ENCODE results near the gene DRC3. TPM values are rescaled to one million over a fixed set of nuclear protein-coding genes. Genes with fewer than 3 reads are reported as not detected.

The DRC3 gene
- total RNA-seq, 2 experiments from 2014 or later = not detected

GRCh38 chr17:18044609-18045008 is 71.9 kb downstream of the DRC3 start:
- CTCF ChIA-PET = interaction anchor here (1.2 kb wide), 1 partner anchor 15 kb away, joined by 3 read pairs; no protein-coding TSS in a partner anchor

GRCh38 chr17:18045691-18046350 is 73.2 kb downstream of the DRC3 start:
- peaks cover 22% of the 10 kb centered on the region for H3K4me1 Mint-ChIP-seq
- CTCF ChIA-PET = interaction anchor here (0.7 to 1.2 kb wide), 3 partner anchors 13 to 58 kb away, joined by 3 read pairs; no protein-coding TSS in a partner anchor
- ATAC-seq (no peak), DNase-seq (no peak)
- H3K27me3 Mint-ChIP-seq = no peaks in the 10 kb centered on the region
- no peak overlapping the region for H3K27ac Mint-ChIP-seq
- H3K36me3 Mint-ChIP-seq = peaks cover 7% of the 10 kb centered on the region
- H3K4me3 Mint-ChIP-seq = no peak overlapping the region
- no peaks in the 10 kb centered on the region for H3K9me3 Mint-ChIP-seq (ENCODE audit: low read depth)

More at GRCh38 chr17:18044609-18045008, 71.9 kb downstream of the DRC3 start:
- peaks cover 7% of the 10 kb centered on the region for H3K36me3 Mint-ChIP-seq
- H3K4me1 Mint-ChIP-seq = peaks cover 31% of the 10 kb centered on the region
- DNase-seq (no peak), ATAC-seq (no peak)
- H3K27me3 Mint-ChIP-seq = no peaks in the 10 kb centered on the region
- no peak overlapping the region for H3K27ac Mint-ChIP-seq
- H3K4me3 Mint-ChIP-seq = no peak overlapping the region
- H3K9me3 Mint-ChIP-seq (ENCODE audit: low read depth) = no peaks in the 10 kb centered on the region

GRCh38 chr17:18055597-18055996 is 82.9 kb downstream of the DRC3 start:
- Mint-ChIP-seq H3K27ac (no peak overlapping the region), H3K9me3 (ENCODE audit: low read depth) (no peaks in the 10 kb centered on the region), H3K36me3 (peaks cover 8% of the 10 kb centered on the region), H3K4me3 (no peak overlapping the region), H3K27me3 (no peaks in the 10 kb centered on the region), H3K4me1 (peaks cover 6% of the 10 kb centered on the region)
- DNase-seq (no peak), ATAC-seq (no peak)
- CTCF ChIA-PET = no interaction called here

GRCh38 chr17:18056214-18056613 is 83.6 kb downstream of the DRC3 start:
- H3K4me3 Mint-ChIP-seq = no peak overlapping the region
- peaks cover 8% of the 10 kb centered on the region for H3K4me1 Mint-ChIP-seq
- H3K9me3 Mint-ChIP-seq (ENCODE audit: low read depth) = no peaks in the 10 kb centered on the region
- DNase-seq (no peak), ATAC-seq (no peak)
- no peak overlapping the region for H3K27ac Mint-ChIP-seq
- peaks cover 8% of the 10 kb centered on the region for H3K36me3 Mint-ChIP-seq
- CTCF ChIA-PET = no interaction called here
- H3K27me3 Mint-ChIP-seq = no peaks in the 10 kb centered on the region

GRCh38 chr17:18059283-18059682 is 86.6 kb downstream of the DRC3 start:
- peaks cover 10% of the 10 kb centered on the region for H3K36me3 Mint-ChIP-seq
- DNase-seq (no peak), ATAC-seq (no peak)
- H3K27ac Mint-ChIP-seq = no peak overlapping the region
- no peak overlapping the region for H3K4me3 Mint-ChIP-seq
- H3K27me3 Mint-ChIP-seq = no peaks in the 10 kb centered on the region
- H3K4me1 Mint-ChIP-seq = peaks cover 11% of the 10 kb centered on the region
- H3K9me3 Mint-ChIP-seq (ENCODE audit: low read depth) = no peaks in the 10 kb centered on the region
- CTCF ChIA-PET = interaction anchor here (1.0 kb wide), 1 partner anchor 14 kb away, joined by 3 read pairs; no protein-coding TSS in a partner anchor

GRCh38 chr17:18064053-18064452 is 91.4 kb downstream of the DRC3 start:
- CTCF ChIA-PET = interaction anchor here (1.4 kb wide), 1 partner anchor 23 kb away, joined by 3 read pairs; no protein-coding TSS in a partner anchor
- no peak overlapping the region for H3K27ac Mint-ChIP-seq
- H3K4me3 Mint-ChIP-seq = no peak overlapping the region
- no peak for DNase-seq
- peaks cover 11% of the 10 kb centered on the region for H3K4me1 Mint-ChIP-seq
- no peaks in the 10 kb centered on the region for H3K9me3 Mint-ChIP-seq (ENCODE audit: low read depth)
- H3K27me3 Mint-ChIP-seq = no peaks in the 10 kb centered on the region
- peaks cover 7% of the 10 kb centered on the region for H3K36me3 Mint-ChIP-seq
- ATAC-seq = no peak

- ATAC-seq (no peak), DNase-seq (no peak)
- peaks cover 2% of the 10 kb centered on the region for H3K36me3 Mint-ChIP-seq
- peaks cover 6% of the 10 kb centered on the region for H3K4me1 Mint-ChIP-seq
- CTCF ChIA-PET = interaction anchor here (1.4 kb wide), 1 partner anchor 25 kb away, joined by 3 read pairs; no protein-coding TSS in a partner anchor
- no peaks in the 10 kb centered on the region for H3K27me3 Mint-ChIP-seq
- no peak overlapping the region for H3K27ac Mint-ChIP-seq
- H3K9me3 Mint-ChIP-seq (ENCODE audit: low read depth) = no peaks in the 10 kb centered on the region
- H3K4me3 Mint-ChIP-seq = no peak overlapping the region
Observed at GRCh38 chr17:18065546-18065945, 92.9 kb downstream of the DRC3 start.

Other genes starting within 250 kb of the DRC3 start
- gene SREBF1, start 135.9 kb upstream of the DRC3 start, total RNA-seq = 100 to 1,000 TPM in 1 of 2 experiments, 10 to 100 TPM in 1; 90.6 to 184 TPM
- 10 to 100 TPM; 19.8 to 33.0 TPM for gene TOM1L2, start 462 bp upstream of the DRC3 start, total RNA-seq
- gene ATPAF2, start 66.3 kb downstream of the DRC3 start, total RNA-seq = 10 to 100 TPM; 32.1 to 33.4 TPM
- gene GID4, start 66.5 kb downstream of the DRC3 start, total RNA-seq = 10 to 100 TPM in 1 of 2 experiments, 1 to 10 TPM in 1; 8.7 to 11.0 TPM
- gene DRG2, start 115.1 kb downstream of the DRC3 start, total RNA-seq = 10 to 100 TPM; 54.5 to 57.0 TPM
- gene MYO15A, start 135.9 kb downstream of the DRC3 start, total RNA-seq = 1 to 10 TPM in 1 of 2 experiments, under 1 TPM in 1; 0.82 to 1.2 TPM
- gene ALKBH5, start 211.0 kb downstream of the DRC3 start, total RNA-seq = 100 to 1,000 TPM; 111 to 126 TPM

Data from activated CD8-positive, alpha-beta memory T cell treated with anti-CD3 and anti-CD28 coated beads, Interleukin-2, amount 10 ng/mL, durations not matched to agents 7 days and 5 days (primary cell).